ENCODE data around the gene CEP55.

CEP55 gene

DNA sequence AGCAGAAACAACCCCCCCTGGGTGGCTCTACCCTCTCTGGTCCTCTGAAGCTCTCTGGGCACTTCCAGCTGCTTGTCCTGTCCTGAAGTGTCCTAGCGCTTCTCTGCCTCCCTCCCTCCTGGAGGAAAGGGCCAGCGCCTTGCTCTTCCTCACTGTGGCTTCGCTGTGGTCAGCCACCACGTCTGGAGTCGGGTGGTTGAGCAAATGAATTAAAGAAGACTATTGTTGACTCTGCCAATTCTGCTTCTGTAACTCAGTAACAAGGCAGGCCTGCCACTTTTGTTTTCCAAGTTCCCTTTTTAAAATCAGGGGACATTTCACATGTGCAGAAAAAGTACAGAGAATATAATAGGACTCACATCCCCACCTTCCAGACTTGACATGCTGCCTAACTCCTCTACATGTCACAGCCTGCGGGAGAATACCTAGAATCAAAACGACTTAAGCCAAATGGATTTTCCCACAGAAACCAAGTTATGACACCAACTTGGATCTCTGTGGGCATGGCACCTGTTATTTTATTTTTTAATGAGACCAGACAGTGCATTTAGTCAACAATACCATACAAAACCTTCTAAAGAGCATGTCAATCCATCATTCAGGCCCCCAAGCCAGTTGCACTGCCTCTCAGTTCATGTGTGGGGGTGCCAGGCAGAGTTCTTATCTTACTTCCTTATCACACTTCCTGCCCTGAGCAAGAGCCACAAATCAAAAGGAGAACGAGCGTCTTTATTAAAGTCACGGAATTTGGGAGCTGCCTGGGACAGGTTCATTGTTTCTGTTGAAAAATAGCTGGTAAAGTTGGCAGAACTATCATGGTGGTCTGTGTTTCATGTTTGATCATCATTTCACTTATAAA, 76.9 kb downstream of the CEP55 start (continued):
- TF ChIP-seq CSDC2 (CRISPR knock-in tag; IDR thresholded peaks at IDR 0.05) (no peak), PPARA (CRISPR knock-in tag; IDR thresholded peaks at IDR 0.05; ENCODE audit: borderline replicate concordance) (no peak), GLIS3 (CRISPR knock-in tag; IDR thresholded peaks at IDR 0.05) (no peak)

DNA sequence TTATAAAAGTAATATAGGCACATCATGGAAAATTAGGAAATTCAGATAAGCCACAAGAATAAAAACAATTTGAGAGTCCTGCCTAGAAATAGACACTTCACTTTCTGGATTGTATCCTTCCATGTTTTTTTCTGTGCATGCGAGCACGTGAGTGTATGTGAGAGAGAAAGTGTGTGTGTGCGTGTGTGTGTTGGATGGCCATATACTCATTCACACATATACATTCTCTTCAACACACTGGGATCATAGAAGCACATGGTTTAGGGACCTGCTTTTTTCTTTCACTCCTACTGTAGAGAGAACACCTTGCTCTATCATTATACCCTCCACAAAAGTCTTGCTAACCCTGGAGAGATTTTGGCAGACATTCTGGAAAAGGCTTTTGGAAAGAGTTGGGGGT, 77.5 kb downstream of the CEP55 start:
- ATAC-seq: no peak
- TF ChIP-seq TOX (CRISPR knock-in tag; IDR thresholded peaks at IDR 0.05; ENCODE audit: borderline replicate concordance) (no peak), SNAI2 (CRISPR knock-in tag; IDR thresholded peaks at IDR 0.05) (no peak), CSDC2 (CRISPR knock-in tag; IDR thresholded peaks at IDR 0.05) (no peak), TCF4 (CRISPR knock-in tag; IDR thresholded peaks at IDR 0.05; ENCODE audit: borderline replicate concordance) (no peak), ZNF8 (CRISPR knock-in tag; IDR thresholded peaks at IDR 0.05) (no peak), ISL1 (CRISPR knock-in tag; IDR thresholded peaks at IDR 0.05) (no peak), ZNF565 (CRISPR knock-in tag; conservative IDR thresholded peaks at IDR 0.05; ENCODE audit: low read depth) (no peak), OSR1 (CRISPR knock-in tag; IDR thresholded peaks at IDR 0.05) (no peak), ZC3H10 (CRISPR knock-in tag; IDR thresholded peaks at IDR 0.05) (no peak)
- TF ChIP-seq, protein P1, sequence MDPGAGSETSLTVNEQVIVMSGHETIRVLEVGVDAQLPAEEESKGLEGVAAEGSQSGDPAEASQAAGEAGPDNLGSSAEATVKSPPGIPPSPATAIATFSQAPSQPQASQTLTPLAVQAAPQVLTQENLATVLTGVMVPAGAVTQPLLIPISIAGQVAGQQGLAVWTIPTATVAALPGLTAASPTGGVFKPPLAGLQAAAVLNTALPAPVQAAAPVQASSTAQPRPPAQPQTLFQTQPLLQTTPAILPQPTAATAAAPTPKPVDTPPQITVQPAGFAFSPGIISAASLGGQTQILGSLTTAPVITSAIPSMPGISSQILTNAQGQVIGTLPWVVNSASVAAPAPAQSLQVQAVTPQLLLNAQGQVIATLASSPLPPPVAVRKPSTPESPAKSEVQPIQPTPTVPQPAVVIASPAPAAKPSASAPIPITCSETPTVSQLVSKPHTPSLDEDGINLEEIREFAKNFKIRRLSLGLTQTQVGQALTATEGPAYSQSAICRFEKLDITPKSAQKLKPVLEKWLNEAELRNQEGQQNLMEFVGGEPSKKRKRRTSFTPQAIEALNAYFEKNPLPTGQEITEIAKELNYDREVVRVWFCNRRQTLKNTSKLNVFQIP (CRISPR knock-in tag; IDR thresholded peaks at IDR 0.05; ENCODE audit: borderline replicate concordance, low read depth): no peak
- TF ChIP-seq, protein P2, sequence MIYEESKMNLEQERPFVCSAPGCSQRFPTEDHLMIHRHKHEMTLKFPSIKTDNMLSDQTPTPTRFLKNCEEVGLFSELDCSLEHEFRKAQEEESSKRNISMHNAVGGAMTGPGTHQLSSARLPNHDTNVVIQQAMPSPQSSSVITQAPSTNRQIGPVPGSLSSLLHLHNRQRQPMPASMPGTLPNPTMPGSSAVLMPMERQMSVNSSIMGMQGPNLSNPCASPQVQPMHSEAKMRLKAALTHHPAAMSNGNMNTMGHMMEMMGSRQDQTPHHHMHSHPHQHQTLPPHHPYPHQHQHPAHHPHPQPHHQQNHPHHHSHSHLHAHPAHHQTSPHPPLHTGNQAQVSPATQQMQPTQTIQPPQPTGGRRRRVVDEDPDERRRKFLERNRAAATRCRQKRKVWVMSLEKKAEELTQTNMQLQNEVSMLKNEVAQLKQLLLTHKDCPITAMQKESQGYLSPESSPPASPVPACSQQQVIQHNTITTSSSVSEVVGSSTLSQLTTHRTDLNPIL (CRISPR knock-in tag; IDR thresholded peaks at IDR 0.05; ENCODE audit: low read depth): no peak

DNA sequence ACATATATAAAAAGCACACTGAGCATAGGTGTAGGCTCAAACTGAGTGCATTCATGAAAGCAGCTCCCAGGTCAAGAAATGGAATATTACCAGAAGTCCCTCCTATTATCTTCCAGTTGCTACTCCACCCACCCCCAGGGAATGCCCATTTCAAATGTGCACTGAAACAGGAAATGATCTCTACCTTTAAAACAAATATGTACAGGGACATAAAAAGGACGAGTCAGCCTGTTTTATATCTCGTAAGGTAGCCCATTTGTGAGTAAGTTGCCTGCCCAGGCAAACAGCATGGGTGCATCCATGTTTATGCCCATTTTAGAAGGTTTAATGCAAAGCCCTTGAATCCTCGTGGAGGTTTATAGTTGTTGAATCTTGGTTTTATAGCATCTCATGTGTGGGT, 80.5 kb downstream of the CEP55 start:
- TF ChIP-seq, protein P3, sequence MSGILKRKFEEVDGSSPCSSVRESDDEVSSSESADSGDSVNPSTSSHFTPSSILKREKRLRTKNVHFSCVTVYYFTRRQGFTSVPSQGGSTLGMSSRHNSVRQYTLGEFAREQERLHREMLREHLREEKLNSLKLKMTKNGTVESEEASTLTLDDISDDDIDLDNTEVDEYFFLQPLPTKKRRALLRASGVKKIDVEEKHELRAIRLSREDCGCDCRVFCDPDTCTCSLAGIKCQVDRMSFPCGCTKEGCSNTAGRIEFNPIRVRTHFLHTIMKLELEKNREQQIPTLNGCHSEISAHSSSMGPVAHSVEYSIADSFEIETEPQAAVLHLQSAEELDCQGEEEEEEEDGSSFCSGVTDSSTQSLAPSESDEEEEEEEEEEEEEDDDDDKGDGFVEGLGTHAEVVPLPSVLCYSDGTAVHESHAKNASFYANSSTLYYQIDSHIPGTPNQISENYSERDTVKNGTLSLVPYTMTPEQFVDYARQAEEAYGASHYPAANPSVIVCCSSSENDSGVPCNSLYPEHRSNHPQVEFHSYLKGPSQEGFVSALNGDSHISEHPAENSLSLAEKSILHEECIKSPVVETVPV (CRISPR knock-in tag; IDR thresholded peaks at IDR 0.05): no peak
- TF ChIP-seq, protein P4, sequence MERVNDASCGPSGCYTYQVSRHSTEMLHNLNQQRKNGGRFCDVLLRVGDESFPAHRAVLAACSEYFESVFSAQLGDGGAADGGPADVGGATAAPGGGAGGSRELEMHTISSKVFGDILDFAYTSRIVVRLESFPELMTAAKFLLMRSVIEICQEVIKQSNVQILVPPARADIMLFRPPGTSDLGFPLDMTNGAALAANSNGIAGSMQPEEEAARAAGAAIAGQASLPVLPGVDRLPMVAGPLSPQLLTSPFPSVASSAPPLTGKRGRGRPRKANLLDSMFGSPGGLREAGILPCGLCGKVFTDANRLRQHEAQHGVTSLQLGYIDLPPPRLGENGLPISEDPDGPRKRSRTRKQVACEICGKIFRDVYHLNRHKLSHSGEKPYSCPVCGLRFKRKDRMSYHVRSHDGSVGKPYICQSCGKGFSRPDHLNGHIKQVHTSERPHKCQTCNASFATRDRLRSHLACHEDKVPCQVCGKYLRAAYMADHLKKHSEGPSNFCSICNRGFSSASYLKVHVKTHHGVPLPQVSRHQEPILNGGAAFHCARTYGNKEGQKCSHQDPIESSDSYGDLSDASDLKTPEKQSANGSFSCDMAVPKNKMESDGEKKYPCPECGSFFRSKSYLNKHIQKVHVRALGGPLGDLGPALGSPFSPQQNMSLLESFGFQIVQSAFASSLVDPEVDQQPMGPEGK (CRISPR knock-in tag; IDR thresholded peaks at IDR 0.05; ENCODE audit: borderline replicate concordance): no peak
- TF ChIP-seq OSR1 (CRISPR knock-in tag; IDR thresholded peaks at IDR 0.05) (no peak), ZC3H10 (CRISPR knock-in tag; IDR thresholded peaks at IDR 0.05) (no peak), ZNF565 (CRISPR knock-in tag; conservative IDR thresholded peaks at IDR 0.05; ENCODE audit: low read depth) (no peak), ESRRG (CRISPR knock-in tag; IDR thresholded peaks at IDR 0.05) (no peak), ARNTL (CRISPR knock-in tag; IDR thresholded peaks at IDR 0.05; ENCODE audit: borderline replicate concordance, low read depth) (no peak), PPARA (CRISPR knock-in tag; IDR thresholded peaks at IDR 0.05; ENCODE audit: borderline replicate concordance) (no peak), TCF4 (CRISPR knock-in tag; IDR thresholded peaks at IDR 0.05; ENCODE audit: borderline replicate concordance) (no peak), TOX (CRISPR knock-in tag; IDR thresholded peaks at IDR 0.05; ENCODE audit: borderline replicate concordance) (no peak), RARB (CRISPR knock-in tag; IDR thresholded peaks at IDR 0.05) (no peak), CSDC2 (CRISPR knock-in tag; IDR thresholded peaks at IDR 0.05) (no peak), ISL1 (CRISPR knock-in tag; IDR thresholded peaks at IDR 0.05) (no peak), BACH2 (CRISPR knock-in tag; IDR thresholded peaks at IDR 0.05; ENCODE audit: borderline replicate concordance) (no peak), ZFP3 (CRISPR knock-in tag; IDR thresholded peaks at IDR 0.05) (no peak), ZFP30 (CRISPR knock-in tag; IDR thresholded peaks at IDR 0.05) (no peak), SNAI2 (CRISPR knock-in tag; IDR thresholded peaks at IDR 0.05) (no peak), ZNF70 (CRISPR knock-in tag; IDR thresholded peaks at IDR 0.05) (no peak)
- TF ChIP-seq, protein P2 (CRISPR knock-in tag; IDR thresholded peaks at IDR 0.05; ENCODE audit: low read depth): no peak
- no peak for ATAC-seq

All from SK-N-SH treated with all-trans-retinoic acid at 6 μM for 48 hours (cell line).